Suprapubic skin (tissue), 4 donors: Measurements from ENCODE around the gene PIK3IP1.

Experiments
- EP300 ChIP-seq: sonication (generic); formaldehyde crosslinking; IDR thresholded peaks from one replicate; pipeline ENCODE4 v1.6.1; 2017; ENCODE audit warnings: antibody characterized with exemption
- POLR2AphosphoS5 ChIP-seq, 3 donors: sonication (generic); formaldehyde crosslinking; IDR thresholded peaks; one replicate each; pipeline ENCODE4 v1.6.1; 2017; ENCODE audit warnings: antibody characterized with exemption in 3 of 3

DNA sequence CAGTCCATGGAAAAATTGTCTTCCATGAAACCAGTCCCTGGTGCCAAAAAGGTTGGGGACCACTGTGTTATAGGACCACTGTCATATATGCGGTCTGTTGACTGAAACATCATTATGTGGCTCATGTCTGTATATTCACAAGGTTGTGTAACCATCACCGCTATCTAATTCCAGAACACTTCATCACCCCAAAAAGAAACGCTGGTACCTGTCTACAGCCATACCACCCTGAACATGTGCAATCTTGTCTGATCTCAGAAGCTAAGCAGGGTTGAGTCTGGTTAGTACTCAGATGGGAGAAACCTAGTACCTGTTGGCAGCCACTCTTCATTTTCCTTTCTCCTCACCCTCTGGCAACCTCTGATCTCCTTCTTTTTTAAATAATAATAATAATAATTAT, 12.9 kb upstream of the PIK3IP1 start:
- TF ChIP-seq POLR2AphosphoS5 (IDR thresholded peaks at IDR 0.05) (no peak), EP300 (no peak)
